GDM1 (cell line): ENCODE measurements around the gene NCK2.
A peak's percentile ranks its signal among the peaks of the same experiment; 100 is the strongest.

Experiments
- DNase-seq: peaks from one replicate; lab custom pipeline; 2025; lab: John Stamatoyannopoulos, UW

The NCK2 gene

GRCh38 chr2:105736145-105736544, 8.6 kb upstream of the NCK2 start:
- DNase-seq = no peak

GRCh38 chr2:105737980-105738657, 6.6 kb upstream of the NCK2 start:
- no peak for DNase-seq

- no peak for DNase-seq
Observed at GRCh38 chr2:105738658-105739241, 6.0 kb upstream of the NCK2 start.

GRCh38 chr2:105739426-105739825, 5.3 kb upstream of the NCK2 start:
- DNase-seq = no peak

- DNase-seq = no peak
Observed at GRCh38 chr2:105739944-105740530, 4.7 kb upstream of the NCK2 start.

- DNase-seq = no peak
Observed at GRCh38 chr2:105741174-105741573, 3.5 kb upstream of the NCK2 start.

- DNase-seq = no peak
Observed at GRCh38 chr2:105741617-105742016, 3.1 kb upstream of the NCK2 start.

- peak; percentile 58 for DNase-seq
Observed at GRCh38 chr2:105744091-105744908, 412 bp upstream of the NCK2 start.

GRCh38 chr2:105746177-105747080, 1.7 kb downstream of the NCK2 start:
- DNase-seq = peak; percentile 18

GRCh38 chr2:105747254-105747894, 2.7 kb downstream of the NCK2 start:
- DNase-seq = no peak

GRCh38 chr2:105747991-105748390, 3.3 kb downstream of the NCK2 start:
- no peak for DNase-seq

GRCh38 chr2:105748566-105748965, 3.9 kb downstream of the NCK2 start:
- no peak for DNase-seq

- DNase-seq = no peak
Observed at GRCh38 chr2:105749583-105750400, 5.1 kb downstream of the NCK2 start.

GRCh38 chr2:105750735-105751134, 6.0 kb downstream of the NCK2 start:
- DNase-seq = no peak

GRCh38 chr2:105751272-105751671, 6.6 kb downstream of the NCK2 start:
- DNase-seq = no peak

GRCh38 chr2:105752691-105753358, 8.1 kb downstream of the NCK2 start:
- no peak for DNase-seq

GRCh38 chr2:105753380-105753779, 8.7 kb downstream of the NCK2 start:
- DNase-seq = no peak

- DNase-seq = no peak
Observed at GRCh38 chr2:105754011-105754410, 9.3 kb downstream of the NCK2 start.

GRCh38 chr2:105754994-105755393, 10.3 kb downstream of the NCK2 start:
- no peak for DNase-seq

GRCh38 chr2:105755895-105756294, 11.2 kb downstream of the NCK2 start:
- no peak for DNase-seq
